Measurements from ENCODE around the gene TMEFF2.

The TMEFF2 gene

DNA sequence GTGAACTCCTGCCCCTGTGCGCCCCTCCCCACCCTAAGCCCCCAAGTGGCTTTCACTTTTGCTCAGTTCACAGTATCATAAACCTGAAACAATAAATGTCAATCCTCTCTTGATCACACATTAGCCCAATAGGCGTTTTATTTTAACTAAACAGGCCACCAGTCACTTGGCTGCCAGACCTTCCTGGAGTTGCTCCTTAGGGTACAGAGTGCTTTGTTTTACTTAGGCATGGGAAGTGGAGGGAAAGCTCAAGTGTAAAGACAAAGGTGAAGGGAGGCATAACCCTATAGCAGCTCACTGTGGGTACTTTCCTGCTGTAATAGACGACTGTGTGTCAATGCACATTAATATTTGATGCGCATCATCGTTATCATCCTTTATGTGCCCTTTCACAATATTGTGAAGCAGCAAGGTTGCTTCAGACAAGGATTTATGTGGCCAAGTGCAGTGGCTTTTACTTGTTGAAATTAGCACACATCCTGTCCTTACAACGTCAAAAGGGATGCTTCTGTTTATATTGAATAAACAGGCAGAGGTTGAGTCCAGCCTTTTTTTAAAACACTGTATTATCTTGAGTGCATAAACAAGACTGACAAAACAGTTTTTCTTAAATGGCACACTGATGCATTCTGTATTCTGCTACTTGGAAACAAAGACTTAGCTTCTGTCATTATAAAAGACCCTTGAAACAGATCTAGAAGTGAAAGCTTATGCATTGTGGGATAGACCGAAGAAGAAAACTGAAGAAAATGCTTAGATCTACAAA lies 168.5 kb downstream of the TMEFF2 start:
- no peaks in the 10 kb centered on the region for H3K27me3 ChIP-seq (ENCODE audit: control insufficient read depth, insufficient read depth, low read length, poor library complexity, severe bottlenecking)
- WGBS, 2 experiments: 86 to 89% methylated on average over 7 of the region's 7 CpGs

DNA sequence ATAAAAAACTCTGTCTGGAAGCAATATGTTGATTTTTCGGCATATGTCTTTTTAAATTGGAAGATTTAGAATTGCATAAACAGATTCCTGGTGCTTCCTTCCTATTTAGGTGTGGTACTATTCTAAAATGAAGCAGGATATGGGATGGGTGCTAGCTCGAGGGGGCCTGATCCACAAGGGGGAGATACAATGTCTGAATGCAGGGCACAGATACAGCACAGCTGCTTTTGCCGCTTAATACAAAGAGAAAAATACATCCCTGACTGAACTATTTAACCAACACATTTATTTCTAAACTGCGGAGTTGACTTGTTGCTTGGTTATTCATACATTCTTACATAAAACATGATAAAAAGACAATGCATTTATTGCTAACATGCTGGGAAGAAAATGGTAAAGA lies 169.1 kb downstream of the TMEFF2 start:
- H3K36me3 ChIP-seq (ENCODE audit: control insufficient read depth, insufficient read depth, low read length): no peaks in the 10 kb centered on the region
- no peaks in the 10 kb centered on the region for H3K27me3 ChIP-seq (ENCODE audit: control insufficient read depth, insufficient read depth, low read length, poor library complexity, severe bottlenecking)
- H3K4me1 ChIP-seq (ENCODE audit: control insufficient read depth, insufficient read depth, low read length): no peaks in the 10 kb centered on the region
- no peak overlapping the region for H3K27ac ChIP-seq (ENCODE audit: insufficient read depth, low read depth, low read length, poor library complexity, severe bottlenecking)
- H3K4me3 ChIP-seq (ENCODE audit: insufficient read depth, low read depth, low read length): no peak overlapping the region
- no peaks in the 10 kb centered on the region for H3K9me3 ChIP-seq (ENCODE audit: control insufficient read depth, low read length)
- WGBS, 2 experiments: 79 to 90% methylated on average over 3 to 4 of the region's 4 CpGs

More for the DNA sequence above, 168.5 kb downstream of the TMEFF2 start:
- H3K9me3 ChIP-seq (ENCODE audit: control insufficient read depth, low read length): no peaks in the 10 kb centered on the region
- H3K27ac ChIP-seq (ENCODE audit: insufficient read depth, low read depth, low read length, poor library complexity, severe bottlenecking): no peak overlapping the region
- no peaks in the 10 kb centered on the region for H3K4me1 ChIP-seq (ENCODE audit: control insufficient read depth, insufficient read depth, low read length)
- H3K4me3 ChIP-seq (ENCODE audit: insufficient read depth, low read depth, low read length): no peak overlapping the region
- H3K36me3 ChIP-seq (ENCODE audit: control insufficient read depth, insufficient read depth, low read length): no peaks in the 10 kb centered on the region

DNA sequence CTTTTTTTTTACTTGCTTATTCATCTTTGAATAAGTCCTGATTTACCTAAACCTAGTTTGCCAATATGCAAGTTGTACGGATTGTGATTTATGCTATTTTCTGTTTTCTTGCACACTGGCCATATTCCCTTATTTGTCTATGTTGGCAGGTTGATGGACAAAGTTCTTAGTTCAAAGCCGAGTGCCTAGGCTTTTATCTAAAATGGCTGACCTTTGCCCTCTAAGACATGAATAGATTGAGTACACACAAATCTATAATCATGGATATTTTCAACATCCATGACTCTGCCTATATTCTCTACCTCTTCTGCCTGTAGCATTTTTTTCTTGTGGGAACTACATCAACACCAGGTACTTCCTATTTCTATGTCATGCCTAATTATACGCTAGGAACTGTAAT lies 171.7 kb downstream of the TMEFF2 start:
- WGBS, 2 experiments: 96 to 98% methylated on average over 2 to 3 of the region's 3 CpGs
- no peak overlapping the region for H3K4me3 ChIP-seq (ENCODE audit: insufficient read depth, low read depth, low read length)
- H3K27me3 ChIP-seq (ENCODE audit: control insufficient read depth, insufficient read depth, low read length, poor library complexity, severe bottlenecking): no peaks in the 10 kb centered on the region
- no peaks in the 10 kb centered on the region for H3K9me3 ChIP-seq (ENCODE audit: control insufficient read depth, low read length)
- H3K4me1 ChIP-seq (ENCODE audit: control insufficient read depth, insufficient read depth, low read length): no peaks in the 10 kb centered on the region
- no peaks in the 10 kb centered on the region for H3K36me3 ChIP-seq (ENCODE audit: control insufficient read depth, insufficient read depth, low read length)
- H3K27ac ChIP-seq (ENCODE audit: insufficient read depth, low read depth, low read length, poor library complexity, severe bottlenecking): no peak overlapping the region

DNA sequence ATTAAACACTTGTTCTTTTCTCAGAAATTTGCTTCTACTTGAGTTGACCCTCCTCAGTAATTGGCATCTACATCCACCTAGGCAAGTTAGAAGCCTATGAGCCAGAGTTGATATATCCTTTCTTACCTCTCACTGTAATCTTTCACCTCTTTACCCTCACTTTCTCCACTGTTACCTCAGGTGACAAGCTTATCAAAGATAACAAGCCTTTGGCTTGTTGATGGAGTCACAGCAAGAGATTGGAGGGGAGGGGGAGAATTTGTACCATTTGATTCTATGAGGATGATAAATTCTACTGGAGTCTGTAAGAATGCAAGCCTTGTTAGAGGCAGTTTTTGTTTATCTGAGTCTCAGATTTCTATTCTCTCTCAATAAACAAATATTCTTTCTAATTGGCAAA lies 176.9 kb downstream of the TMEFF2 start:
- no peaks in the 10 kb centered on the region for H3K27me3 ChIP-seq (ENCODE audit: control insufficient read depth, insufficient read depth, low read length, poor library complexity, severe bottlenecking)
- no peaks in the 10 kb centered on the region for H3K9me3 ChIP-seq (ENCODE audit: control insufficient read depth, low read length)
- no peak overlapping the region for H3K4me3 ChIP-seq (ENCODE audit: insufficient read depth, low read depth, low read length)
- H3K36me3 ChIP-seq (ENCODE audit: control insufficient read depth, insufficient read depth, low read length): no peaks in the 10 kb centered on the region
- no peak overlapping the region for H3K27ac ChIP-seq (ENCODE audit: insufficient read depth, low read depth, low read length, poor library complexity, severe bottlenecking)
- no peaks in the 10 kb centered on the region for H3K4me1 ChIP-seq (ENCODE audit: control insufficient read depth, insufficient read depth, low read length)

DNA sequence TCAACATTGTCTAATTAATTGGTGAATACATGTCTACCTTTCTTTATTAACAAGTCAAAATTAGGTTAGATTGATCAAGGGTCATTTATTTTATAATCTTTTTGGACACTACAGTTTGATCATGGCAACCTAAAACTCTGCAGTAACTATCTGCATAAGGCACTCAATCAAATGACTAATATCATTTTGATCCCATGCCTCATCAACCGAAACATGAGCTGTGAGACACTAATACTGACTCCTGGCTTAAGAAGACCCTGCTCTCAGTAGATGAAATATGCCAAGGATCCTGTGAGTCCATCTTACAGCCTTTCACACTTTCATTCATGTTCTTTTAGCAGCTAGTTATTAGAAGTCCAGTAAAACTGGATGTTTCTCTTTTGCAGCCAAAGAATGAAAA lies 178.5 kb downstream of the TMEFF2 start:
- WGBS, 2 experiments: 94 to 100% methylated on average over 1 of the region's 1 CpG
- H3K4me3 ChIP-seq (ENCODE audit: insufficient read depth, low read depth, low read length): no peak overlapping the region
- H3K9me3 ChIP-seq (ENCODE audit: control insufficient read depth, low read length): no peaks in the 10 kb centered on the region
- no peaks in the 10 kb centered on the region for H3K36me3 ChIP-seq (ENCODE audit: control insufficient read depth, insufficient read depth, low read length)
- H3K4me1 ChIP-seq (ENCODE audit: control insufficient read depth, insufficient read depth, low read length): no peaks in the 10 kb centered on the region
- no peaks in the 10 kb centered on the region for H3K27me3 ChIP-seq (ENCODE audit: control insufficient read depth, insufficient read depth, low read length, poor library complexity, severe bottlenecking)
- H3K27ac ChIP-seq (ENCODE audit: insufficient read depth, low read depth, low read length, poor library complexity, severe bottlenecking): no peak overlapping the region

DNA sequence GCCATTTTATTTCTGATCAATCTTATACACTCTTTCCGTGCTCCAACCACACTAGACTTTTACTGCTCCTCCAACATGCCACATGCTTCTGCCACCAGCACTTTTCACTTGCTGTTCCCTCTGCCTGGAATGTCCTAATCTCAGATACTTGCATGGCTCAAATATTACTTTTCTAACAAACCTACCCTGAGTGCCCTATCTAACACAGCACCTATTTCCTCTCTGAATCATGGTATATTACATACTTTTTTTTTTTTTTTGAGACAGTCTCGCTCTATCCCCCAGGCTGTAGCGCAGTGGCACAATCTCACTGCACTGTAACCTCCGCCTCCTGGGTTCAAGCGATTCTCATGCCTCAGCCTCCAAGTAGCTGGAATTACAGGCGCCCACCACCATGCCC lies 181.5 kb downstream of the TMEFF2 start:
- WGBS, 2 experiments: 90 to 93% methylated on average over 6 of the region's 6 CpGs
- Histone ChIP-seq H3K27ac (ENCODE audit: insufficient read depth, low read depth, low read length, poor library complexity, severe bottlenecking) (no peak overlapping the region), H3K4me3 (ENCODE audit: insufficient read depth, low read depth, low read length) (no peak overlapping the region), H3K4me1 (ENCODE audit: control insufficient read depth, insufficient read depth, low read length) (no peaks in the 10 kb centered on the region), H3K27me3 (ENCODE audit: control insufficient read depth, insufficient read depth, low read length, poor library complexity, severe bottlenecking) (no peaks in the 10 kb centered on the region), H3K9me3 (ENCODE audit: control insufficient read depth, low read length) (no peaks in the 10 kb centered on the region), H3K36me3 (ENCODE audit: control insufficient read depth, insufficient read depth, low read length) (no peaks in the 10 kb centered on the region)

DNA sequence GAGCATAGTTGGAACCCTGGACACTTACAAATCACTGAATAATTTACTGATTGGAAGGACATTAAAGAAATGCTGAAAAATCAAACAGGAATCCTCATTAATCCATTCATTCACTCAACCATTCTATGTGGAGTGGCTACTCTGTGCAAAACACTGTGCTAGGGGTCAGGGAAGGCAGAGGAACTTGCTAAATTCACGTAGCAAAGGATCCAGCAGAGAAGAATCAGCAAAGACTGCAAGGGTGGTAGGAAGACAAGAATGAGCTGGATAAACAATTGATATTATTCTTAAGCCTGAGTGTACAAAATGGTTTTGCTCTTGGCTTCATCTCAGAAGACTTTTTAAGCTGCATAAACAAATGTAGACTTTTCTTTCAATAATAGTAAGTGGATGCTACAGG lies 183.5 kb downstream of the TMEFF2 start:
- WGBS, 2 experiments: 78 to 88% methylated on average over 1 of the region's 1 CpG

DNA sequence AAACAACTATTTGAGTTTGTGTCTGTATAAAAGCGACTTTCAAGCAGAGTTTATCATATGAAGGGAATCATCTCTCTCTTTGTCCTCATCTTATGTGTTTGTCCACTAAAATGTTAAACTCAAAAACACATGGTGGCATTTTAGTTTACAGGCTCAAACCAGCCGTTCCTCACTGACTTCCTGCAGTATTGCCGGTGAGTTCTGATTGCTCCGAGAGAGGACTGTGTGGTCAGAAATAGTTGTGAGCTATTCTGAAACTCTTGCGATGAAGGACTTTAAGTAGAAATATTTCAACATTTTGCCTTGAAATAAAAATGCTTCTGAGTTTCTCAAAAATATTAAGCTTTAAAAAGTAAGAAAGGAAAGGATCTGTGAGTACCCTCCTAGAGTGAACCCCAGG lies 184.7 kb downstream of the TMEFF2 start:
- Histone ChIP-seq H3K4me1 (ENCODE audit: control insufficient read depth, insufficient read depth, low read length) (no peaks in the 10 kb centered on the region), H3K9me3 (ENCODE audit: control insufficient read depth, low read length) (no peaks in the 10 kb centered on the region), H3K27me3 (ENCODE audit: control insufficient read depth, insufficient read depth, low read length, poor library complexity, severe bottlenecking) (no peaks in the 10 kb centered on the region), H3K36me3 (ENCODE audit: control insufficient read depth, insufficient read depth, low read length) (no peaks in the 10 kb centered on the region), H3K27ac (ENCODE audit: insufficient read depth, low read depth, low read length, poor library complexity, severe bottlenecking) (no peak overlapping the region), H3K4me3 (ENCODE audit: insufficient read depth, low read depth, low read length) (no peak overlapping the region)
- WGBS, 2 experiments: 96 to 99% methylated on average over 4 to 5 of the region's 5 CpGs

More for the DNA sequence above, 183.5 kb downstream of the TMEFF2 start:
- Histone ChIP-seq H3K27me3 (ENCODE audit: control insufficient read depth, insufficient read depth, low read length, poor library complexity, severe bottlenecking) (no peaks in the 10 kb centered on the region), H3K27ac (ENCODE audit: insufficient read depth, low read depth, low read length, poor library complexity, severe bottlenecking) (no peak overlapping the region), H3K4me3 (ENCODE audit: insufficient read depth, low read depth, low read length) (no peak overlapping the region), H3K9me3 (ENCODE audit: control insufficient read depth, low read length) (no peaks in the 10 kb centered on the region), H3K4me1 (ENCODE audit: control insufficient read depth, insufficient read depth, low read length) (no peaks in the 10 kb centered on the region), H3K36me3 (ENCODE audit: control insufficient read depth, insufficient read depth, low read length) (no peaks in the 10 kb centered on the region)

DNA sequence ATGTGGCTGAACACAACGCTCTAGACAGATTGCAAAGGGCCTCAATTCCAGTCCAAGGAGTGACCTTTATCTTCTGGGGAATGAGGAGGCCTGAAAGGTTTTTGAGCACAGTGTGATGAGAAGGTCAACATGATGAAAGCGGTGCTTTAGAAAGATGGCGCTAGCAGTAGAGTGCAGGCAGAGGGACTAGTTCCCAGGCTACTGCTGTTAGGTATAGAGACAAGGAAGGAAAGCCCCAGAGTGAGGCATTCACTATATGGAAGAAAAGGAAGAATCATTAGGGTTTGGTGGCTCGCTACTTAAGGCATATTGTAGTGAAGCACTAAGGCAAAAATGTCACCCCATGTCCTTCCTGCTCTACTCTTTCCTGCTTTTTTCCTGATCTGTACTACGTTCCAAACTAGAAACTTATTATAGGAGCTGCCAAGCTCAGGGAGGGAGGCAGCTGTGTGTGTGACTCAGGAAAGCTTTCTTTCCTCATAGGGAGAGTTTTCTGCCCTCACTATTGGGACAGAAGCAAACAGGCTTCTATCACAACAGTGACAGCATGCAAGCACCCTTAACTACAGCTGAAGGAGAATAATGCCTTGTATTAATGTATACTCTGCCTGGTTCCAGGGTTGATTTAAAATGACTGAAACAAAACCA lies 187.0 kb downstream of the TMEFF2 start:
- 88 to 96% methylated on average over 5 of the region's 5 CpGs for WGBS, 2 experiments
- Histone ChIP-seq H3K4me3 (ENCODE audit: insufficient read depth, low read depth, low read length) (no peak overlapping the region), H3K27ac (ENCODE audit: insufficient read depth, low read depth, low read length, poor library complexity, severe bottlenecking) (no peak overlapping the region), H3K27me3 (ENCODE audit: control insufficient read depth, insufficient read depth, low read length, poor library complexity, severe bottlenecking) (no peaks in the 10 kb centered on the region), H3K4me1 (ENCODE audit: control insufficient read depth, insufficient read depth, low read length) (no peaks in the 10 kb centered on the region), H3K9me3 (ENCODE audit: control insufficient read depth, low read length) (no peaks in the 10 kb centered on the region), H3K36me3 (ENCODE audit: control insufficient read depth, insufficient read depth, low read length) (no peaks in the 10 kb centered on the region)

DNA sequence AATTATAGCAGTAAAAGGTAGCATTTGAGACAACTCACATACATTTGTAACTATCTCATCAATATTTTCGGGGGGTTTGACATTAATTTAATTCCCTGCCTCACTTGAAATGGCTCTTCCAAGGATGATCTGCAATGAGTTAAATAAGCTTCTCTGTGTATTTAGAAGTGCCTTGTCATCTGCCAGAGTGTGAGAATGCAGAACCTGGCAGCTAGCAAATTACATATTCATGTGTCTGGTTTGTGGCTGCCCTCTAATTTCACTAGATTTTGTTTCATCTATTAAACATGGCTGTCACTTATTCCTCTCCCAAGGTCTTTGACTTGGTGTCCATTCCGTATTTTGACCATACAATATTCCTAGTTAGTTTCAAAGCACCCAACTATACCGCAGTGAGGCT lies 189.5 kb downstream of the TMEFF2 start:
- Histone ChIP-seq H3K27ac (ENCODE audit: insufficient read depth, low read depth, low read length, poor library complexity, severe bottlenecking) (no peak overlapping the region), H3K27me3 (ENCODE audit: control insufficient read depth, insufficient read depth, low read length, poor library complexity, severe bottlenecking) (no peaks in the 10 kb centered on the region), H3K4me1 (ENCODE audit: control insufficient read depth, insufficient read depth, low read length) (no peaks in the 10 kb centered on the region), H3K9me3 (ENCODE audit: control insufficient read depth, low read length) (no peaks in the 10 kb centered on the region), H3K4me3 (ENCODE audit: insufficient read depth, low read depth, low read length) (no peak overlapping the region), H3K36me3 (ENCODE audit: control insufficient read depth, insufficient read depth, low read length) (no peaks in the 10 kb centered on the region)
- 100% methylated on average over 2 to 3 of the region's 3 CpGs for WGBS, 2 experiments

Measured in ectodermal cell (in vitro differentiated cells).